ENCODE data around the gene CAPZA1. TPM values are rescaled to one million over a fixed set of nuclear protein-coding genes. Genes with fewer than 3 reads are reported as not detected.

CAPZA1 gene
- total and polyA plus RNA-seq, 10 donors, result 105 to 354 (median 196) TPM

DNA sequence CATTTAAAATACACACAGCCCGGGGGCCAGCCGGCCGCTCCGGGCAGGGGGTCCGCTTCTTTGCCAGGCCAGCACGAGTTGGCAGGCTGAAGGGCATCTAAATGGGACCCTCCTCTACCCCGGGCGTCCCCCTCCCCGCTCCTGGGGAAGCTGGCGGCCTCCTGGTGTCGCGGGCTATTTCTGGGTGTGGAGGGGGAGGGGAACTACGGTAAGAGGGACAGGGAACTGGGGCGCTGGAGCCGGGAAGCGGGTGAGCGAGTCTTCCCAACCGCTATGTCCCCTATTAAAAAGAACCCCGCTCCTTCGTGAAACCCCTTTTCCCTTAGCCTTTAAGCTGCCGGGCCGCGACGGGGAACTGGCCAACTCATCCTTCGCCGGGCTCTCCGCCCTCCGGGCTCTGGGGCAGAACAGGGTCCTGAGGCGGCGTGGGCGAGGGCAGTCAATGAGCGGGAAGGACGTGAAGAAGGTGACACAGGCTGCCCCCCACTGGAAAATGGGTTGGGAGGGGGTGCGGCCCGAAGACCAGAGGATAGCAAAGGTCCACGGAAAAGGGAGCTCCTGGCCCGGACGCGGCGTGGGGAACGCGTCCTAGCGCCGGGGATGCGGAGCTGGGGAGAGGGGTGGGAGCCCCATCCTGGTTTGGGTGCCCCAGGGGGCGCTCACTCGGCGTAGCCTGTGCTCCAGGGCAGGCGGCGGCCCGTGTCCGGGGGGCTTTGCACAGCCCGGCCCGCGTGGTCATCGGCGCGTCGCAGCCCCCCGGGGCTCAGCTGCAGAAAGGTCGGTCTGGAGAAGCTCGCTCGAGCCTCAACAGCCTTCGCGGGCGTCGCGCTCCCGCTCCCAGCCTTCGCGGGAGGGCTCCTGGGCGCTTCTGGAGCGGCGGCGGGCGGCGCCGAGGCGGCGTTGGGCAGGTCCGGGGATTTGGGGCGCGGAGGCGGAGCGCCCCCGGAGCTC lies 95.0 kb downstream of the CAPZA1 start:
- intact Hi-C loops (cut with DNase I; ENCODE audit: low total_unique reads), result loop anchor here (5.0 kb wide), 1 partner anchor 88 kb away; no protein-coding TSS in a partner anchor
- 1 to 4% (median 1%) methylated on average over 38 to 86 of the region's 86 CpGs for WGBS, 5 donors
- Histone ChIP-seq H3K9me3 (no peaks in the 10 kb centered on the region), H3K4me3 (peak overlapping the region; percentile 42 to 76 (median 61)), H3K27me3 (replicated peaks in 1 of 7) (peaks cover 0 to 22% (median 0%) of the 10 kb centered on the region in 7 donors), H3K36me3 (no peaks in the 10 kb centered on the region), H3K27ac (peak overlapping the region in 5 of 8 donors; percentile 48 to 78 (median 73)), H3K4me1 (peaks cover 13 to 54% (median 37%) of the 10 kb centered on the region in 6 donors)
- DNase-seq, result peak; percentile 94
- TF ChIP-seq POLR2AphosphoS5 (IDR thresholded peaks at IDR 0.05), result no peak
- no peak for TF ChIP-seq POLR2A (IDR thresholded peaks at IDR 0.05)
- TF ChIP-seq, protein P1, sequence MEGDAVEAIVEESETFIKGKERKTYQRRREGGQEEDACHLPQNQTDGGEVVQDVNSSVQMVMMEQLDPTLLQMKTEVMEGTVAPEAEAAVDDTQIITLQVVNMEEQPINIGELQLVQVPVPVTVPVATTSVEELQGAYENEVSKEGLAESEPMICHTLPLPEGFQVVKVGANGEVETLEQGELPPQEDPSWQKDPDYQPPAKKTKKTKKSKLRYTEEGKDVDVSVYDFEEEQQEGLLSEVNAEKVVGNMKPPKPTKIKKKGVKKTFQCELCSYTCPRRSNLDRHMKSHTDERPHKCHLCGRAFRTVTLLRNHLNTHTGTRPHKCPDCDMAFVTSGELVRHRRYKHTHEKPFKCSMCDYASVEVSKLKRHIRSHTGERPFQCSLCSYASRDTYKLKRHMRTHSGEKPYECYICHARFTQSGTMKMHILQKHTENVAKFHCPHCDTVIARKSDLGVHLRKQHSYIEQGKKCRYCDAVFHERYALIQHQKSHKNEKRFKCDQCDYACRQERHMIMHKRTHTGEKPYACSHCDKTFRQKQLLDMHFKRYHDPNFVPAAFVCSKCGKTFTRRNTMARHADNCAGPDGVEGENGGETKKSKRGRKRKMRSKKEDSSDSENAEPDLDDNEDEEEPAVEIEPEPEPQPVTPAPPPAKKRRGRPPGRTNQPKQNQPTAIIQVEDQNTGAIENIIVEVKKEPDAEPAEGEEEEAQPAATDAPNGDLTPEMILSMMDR (IDR thresholded peaks at IDR 0.05 in 8 of 11, conservative IDR thresholded peaks at IDR 0.05 in 3 of 11), result peak in 1 of 11 experiments; percentile 6

DNA sequence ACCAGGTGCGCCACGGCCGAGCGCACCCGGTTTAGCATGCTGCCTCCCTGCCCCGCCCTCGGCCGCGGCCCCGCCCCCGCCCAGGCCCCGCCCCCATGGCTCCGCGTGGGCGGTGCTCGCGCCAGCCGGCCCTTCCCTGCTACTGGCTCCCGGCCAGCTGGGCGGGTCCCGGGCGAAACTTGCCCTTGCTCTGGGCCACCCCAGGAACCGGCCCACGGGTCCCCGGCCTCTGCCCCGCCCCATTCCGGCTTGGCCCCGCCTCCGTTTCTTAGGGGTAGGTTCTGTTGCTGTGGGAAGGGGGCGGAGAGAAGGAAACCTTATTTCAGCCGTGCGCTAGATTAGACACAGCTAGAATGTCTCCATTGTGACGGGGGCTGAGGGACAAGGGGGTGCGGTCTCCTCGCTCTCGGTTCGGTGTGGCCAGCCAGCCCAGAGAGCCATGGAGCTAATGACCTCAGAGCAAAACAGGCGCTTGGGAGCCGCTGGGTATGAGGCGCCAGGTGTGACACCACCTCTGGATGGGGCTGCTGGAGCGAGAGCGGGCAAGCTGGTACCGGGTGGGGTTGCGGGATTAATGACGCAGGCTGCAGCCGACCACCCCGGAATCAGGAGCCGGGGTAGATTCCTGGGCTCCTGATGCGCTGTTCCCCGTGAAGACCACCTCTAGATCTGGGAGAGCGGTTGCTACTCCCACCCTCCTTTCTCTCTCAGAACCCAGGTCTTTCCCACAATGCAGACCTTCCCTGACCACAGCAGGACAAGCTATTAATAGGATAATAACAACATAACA lies 95.8 kb downstream of the CAPZA1 start, which contains the start of gene PPM1J:
Gene PPM1J (minus strand): TSS at position 69 of the 790 bp plus-strand sequence. CDS start 31 bp downstream, at position 38.
- Histone ChIP-seq H3K27ac (peak within 1 kb of the TSS; percentile 5 to 78 (median 72)), H3K4me1 (peaks cover 13 to 54% (median 37%) of the 10 kb centered on the region in 6 donors), H3K4me3 (peak within 1 kb of the TSS; percentile 42 to 76 (median 61)), H3K36me3 (no peaks in the 10 kb centered on the region), H3K9me3 (no peaks in the 10 kb centered on the region), H3K27me3 (replicated peaks in 1 of 7) (peaks cover 0 to 30% (median 0%) of the 10 kb centered on the region in 7 donors)
- TF ChIP-seq POLR2A (IDR thresholded peaks at IDR 0.05), result peak in 1 of 3 donors; percentile 39
- TF ChIP-seq, protein P1 (IDR thresholded peaks at IDR 0.05 in 8 of 11, conservative IDR thresholded peaks at IDR 0.05 in 3 of 11), result peak in 4 of 11 experiments; percentile 4 to 22 (median 16)
- TF ChIP-seq POLR2AphosphoS5 (IDR thresholded peaks at IDR 0.05), result peak; percentile 71 to 90 (median 78)
- peak; percentile 100 for DNase-seq
- intact Hi-C loops (cut with DNase I; ENCODE audit: low total_unique reads), result loop anchor here (5.0 kb wide), 1 partner anchor 87 kb away; no protein-coding TSS in a partner anchor
- 0 to 1% (median 0%) methylated on average over 29 to 51 of the region's 51 CpGs for WGBS, 5 donors

DNA sequence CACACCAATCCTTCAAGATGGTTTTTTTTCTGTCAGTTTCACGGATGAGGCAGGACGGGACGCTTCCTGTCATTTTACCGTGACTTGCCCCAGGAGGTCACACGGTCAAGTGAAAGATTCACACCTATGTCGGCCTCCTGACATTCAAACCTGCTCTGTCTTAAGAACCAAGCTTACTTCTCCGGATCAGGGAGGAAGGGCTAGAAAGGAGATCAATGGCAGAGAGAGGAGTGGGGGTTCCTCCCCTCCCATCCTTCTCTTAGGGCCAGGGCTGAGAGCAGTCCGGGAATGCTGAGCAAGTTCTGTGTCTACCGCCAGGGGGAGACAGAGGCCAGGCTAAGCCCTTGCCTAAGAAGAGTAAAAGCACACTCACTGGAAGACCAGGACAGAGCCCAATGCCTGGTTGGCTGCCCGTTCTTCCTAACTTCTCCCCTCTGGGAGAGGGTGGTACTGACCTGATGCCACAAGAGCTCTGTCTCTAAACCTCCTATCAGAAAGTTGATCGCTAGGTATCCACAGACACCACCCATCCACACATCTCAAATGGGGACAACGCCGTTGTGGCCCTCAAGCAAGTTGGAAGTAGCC lies 96.6 kb downstream of the CAPZA1 start:
- peak; percentile 94 for DNase-seq
- TF ChIP-seq POLR2AphosphoS5 (IDR thresholded peaks at IDR 0.05) (peak in 2 of 3 donors; percentile 14 to 53), POLR2A (IDR thresholded peaks at IDR 0.05) (no peak)
- TF ChIP-seq, protein P1 (IDR thresholded peaks at IDR 0.05 in 8 of 11, conservative IDR thresholded peaks at IDR 0.05 in 3 of 11), result peak; percentile 88 to 97 (median 95)
- Histone ChIP-seq H3K4me3 (peak overlapping the region; percentile 42 to 76 (median 61)), H3K36me3 (no peaks in the 10 kb centered on the region), H3K27ac (peak overlapping the region; percentile 5 to 78 (median 72)), H3K9me3 (no peaks in the 10 kb centered on the region), H3K27me3 (replicated peaks in 1 of 7) (peaks cover 0 to 30% (median 0%) of the 10 kb centered on the region in 7 donors), H3K4me1 (peaks cover 13 to 54% (median 37%) of the 10 kb centered on the region in 6 donors)
- intact Hi-C loops (cut with DNase I; ENCODE audit: low total_unique reads), result loop anchor here (5.0 kb wide), 1 partner anchor 86 kb away; no protein-coding TSS in a partner anchor
- 15 to 19% (median 17%) methylated on average over 12 to 13 of the region's 13 CpGs for WGBS, 5 donors
